ENCODE results near the gene MUS81. TPM values are rescaled to one million over a fixed set of nuclear protein-coding genes. Genes with fewer than 3 reads are reported as not detected.

MUS81 gene
- total and polyA plus RNA-seq, 9 of the 15 experiments (the other 6 are each of a cell fraction or from before 2014, with no cell fraction given) = 13.4 to 118 (median 53.7) TPM

DNA sequence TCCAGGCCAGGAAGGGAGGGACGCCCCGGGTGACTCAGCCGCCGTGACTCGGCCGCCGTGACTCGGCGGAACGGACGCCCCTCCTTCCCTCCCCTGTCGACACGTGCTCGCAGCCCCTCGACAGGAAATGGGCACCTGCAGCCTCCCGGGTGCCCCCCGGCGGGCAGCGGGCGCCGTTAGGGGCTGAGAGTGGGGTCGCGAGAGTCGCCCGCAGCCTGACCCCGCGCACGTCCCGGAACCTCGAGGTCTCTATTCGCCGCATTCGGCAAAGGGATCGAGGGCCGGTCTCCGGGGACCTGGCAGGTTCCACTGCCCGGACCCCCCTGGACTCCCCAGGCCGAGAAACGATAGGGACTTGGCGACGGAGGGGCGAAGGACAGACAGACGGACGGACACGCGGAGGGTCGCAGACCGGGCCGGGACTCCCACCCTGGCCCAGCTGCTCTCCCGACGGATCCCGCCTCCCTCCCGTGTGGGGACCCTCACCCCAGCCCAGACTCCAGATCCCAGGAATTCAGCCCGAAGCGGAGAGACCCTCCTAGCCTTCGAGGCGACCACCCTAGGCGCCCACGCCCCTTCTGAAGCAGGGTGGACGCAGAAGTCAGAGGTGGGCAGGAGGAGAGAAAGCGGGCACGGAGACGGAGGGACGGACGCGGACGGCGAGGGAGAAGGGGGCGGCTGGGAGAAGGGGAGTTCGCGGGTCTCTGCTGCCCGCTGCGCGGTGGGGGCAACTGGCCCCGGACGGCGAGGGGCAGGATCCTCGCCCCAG is 39.3 kb downstream of the MUS81 start (continued):
- TF ChIP-seq ZMIZ1 (IDR thresholded peaks at IDR 0.05; ENCODE audit: low read depth in 2 of 2, low read length in 2 of 2) = no peak; a peak in 1 of 4 replicates
- TF ChIP-seq ETV6 (IDR thresholded peaks at IDR 0.05; ENCODE audit: borderline replicate concordance in 1 of 2, low read depth in 2 of 2, low read length in 1 of 2) = no peak
- TF ChIP-seq ETV6 (CRISPR knock-in tag; IDR thresholded peaks at IDR 0.05; ENCODE audit: borderline replicate concordance) = no peak
- no peak for TF ChIP-seq DNMT1 (IDR thresholded peaks at IDR 0.05)
- TF ChIP-seq SRSF1 (IDR thresholded peaks at IDR 0.05; ENCODE audit: low read depth, low read length) = peak; percentile 47; the same call in 1 of the 2 replicates
- TF ChIP-seq POLR2G (IDR thresholded peaks at IDR 0.05; ENCODE audit: low read depth, low read length) = peak; percentile 92
- TF ChIP-seq SRSF7 (optimal IDR thresholded peaks at IDR 0.05; ENCODE audit: low read depth, low read length) = peak; percentile 10
- TF ChIP-seq ATF1 (CRISPR knock-in tag; IDR thresholded peaks at IDR 0.05) = no peak
- TF ChIP-seq ATF1 (tag; IDR thresholded peaks at IDR 0.05) = peak; percentile 65; the same call in 1 of the 2 replicates
- TF ChIP-seq ZNF253 (CRISPR knock-in tag; conservative IDR thresholded peaks at IDR 0.05) = no peak
- peak; percentile 70; the same call in 1 of the 2 replicates for TF ChIP-seq FOXK1 (CRISPR knock-in tag; IDR thresholded peaks at IDR 0.05; ENCODE audit: borderline replicate concordance)
- TF ChIP-seq HNRNPH1 (optimal IDR thresholded peaks at IDR 0.05; ENCODE audit: low read depth, low read length) = peak; percentile 77
- 0 out of 2 replicates have a peak, but pooled peaks have one; percentile 39 for TF ChIP-seq MIER1 (IDR thresholded peaks at IDR 0.05; ENCODE audit: low read depth)
- TF ChIP-seq GATAD2B (IDR thresholded peaks at IDR 0.05; ENCODE audit: borderline replicate concordance) = no peak; the same call in 1 of the 2 replicates
- 0 out of 2 replicates have a peak, but pooled peaks have one; percentile 29 for TF ChIP-seq CC2D1A (IDR thresholded peaks at IDR 0.05)
- peak; percentile 88 for TF ChIP-seq ARID4B (CRISPR knock-in tag; IDR thresholded peaks at IDR 0.05)
- peak; percentile 51; the same call in 1 of the 2 replicates for TF ChIP-seq JUNB (CRISPR knock-in tag; conservative IDR thresholded peaks at IDR 0.05)
- TF ChIP-seq, protein P1, sequence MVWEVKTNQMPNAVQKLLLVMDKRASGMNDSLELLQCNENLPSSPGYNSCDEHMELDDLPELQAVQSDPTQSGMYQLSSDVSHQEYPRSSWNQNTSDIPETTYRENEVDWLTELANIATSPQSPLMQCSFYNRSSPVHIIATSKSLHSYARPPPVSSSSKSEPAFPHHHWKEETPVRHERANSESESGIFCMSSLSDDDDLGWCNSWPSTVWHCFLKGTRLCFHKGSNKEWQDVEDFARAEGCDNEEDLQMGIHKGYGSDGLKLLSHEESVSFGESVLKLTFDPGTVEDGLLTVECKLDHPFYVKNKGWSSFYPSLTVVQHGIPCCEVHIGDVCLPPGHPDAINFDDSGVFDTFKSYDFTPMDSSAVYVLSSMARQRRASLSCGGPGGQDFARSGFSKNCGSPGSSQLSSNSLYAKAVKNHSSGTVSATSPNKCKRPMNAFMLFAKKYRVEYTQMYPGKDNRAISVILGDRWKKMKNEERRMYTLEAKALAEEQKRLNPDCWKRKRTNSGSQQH (CRISPR knock-in tag; IDR thresholded peaks at IDR 0.05) = 0 out of 2 replicates have a peak, but pooled peaks have one; percentile 20
- TF ChIP-seq RBM22 (IDR thresholded peaks at IDR 0.05; ENCODE audit: low read depth, low read length, poor library complexity, severe bottlenecking) = peak; percentile 100
